DOHH2 (cell line): ENCODE results near the gene IL1RAPL1.

Experiments
- H3F3A ChIP-seq: fragments of 200-600 bp; sonication (generic), shearing (Covaris generic); 2 replicates; pipeline ENCODE4 v1.6.0; 2016; ENCODE audit warnings: antibody characterized with exemption, mild to moderate bottlenecking; ENCODE audit not compliant: control insufficient read depth, insufficient read depth
- H3K27ac ChIP-seq: fragments of 200-600 bp; sonication (generic); 2 replicates; pipeline ENCODE4 v1.5.1; 2014; ENCODE audit warnings: low read depth, mild to moderate bottlenecking, low read length, moderate library complexity
- H3K27me3 ChIP-seq: fragments of 200-600 bp; sonication (generic); 2 replicates; pipeline ENCODE4 v1.6.1; 2014; ENCODE audit warnings: mild to moderate bottlenecking, low read length, mixed read lengths; ENCODE audit not compliant: control insufficient read depth
- H3K36me3 ChIP-seq: fragments of 200-600 bp; sonication (generic); 2 replicates; pipeline ENCODE4 v1.6.1; 2014; ENCODE audit warnings: mild to moderate bottlenecking, low read length, moderate library complexity, mixed read lengths; ENCODE audit not compliant: control insufficient read depth
- H3K4me1 ChIP-seq: fragments of 200-600 bp; sonication (generic); 2 replicates; pipeline ENCODE4 v1.6.1; 2014; ENCODE audit warnings: mild to moderate bottlenecking, low read length, mixed read lengths; ENCODE audit not compliant: control insufficient read depth
- H3K4me2 ChIP-seq: fragments of 200-600 bp; sonication (generic); 2 replicates; pipeline ENCODE4 v1.6.0; 2014; ENCODE audit warnings: mild to moderate bottlenecking, low read length, moderate library complexity
- H3K4me3 ChIP-seq: fragments of 200-600 bp; sonication (generic); 2 replicates; pipeline ENCODE4 v1.5.1; 2014; ENCODE audit warnings: mild to moderate bottlenecking, low read length, mixed read lengths
- H3K79me2 ChIP-seq: fragments of 200-600 bp; sonication (generic); 2 replicates; pipeline ENCODE4 v1.6.1; 2014; ENCODE audit warnings: mild to moderate bottlenecking, low read length, mixed read lengths; ENCODE audit not compliant: control insufficient read depth
- H3K9me2 ChIP-seq: fragments of 200-600 bp; sonication (generic); replicated peaks from 2 replicates; pipeline ENCODE4 v1.6.1; 2014; ENCODE audit warnings: mild to moderate bottlenecking, low read length, mixed read lengths; ENCODE audit not compliant: control insufficient read depth
- H3K9me3 ChIP-seq: fragments of 200-600 bp; sonication (generic); 2 replicates; pipeline ENCODE4 v1.6.1; 2014; ENCODE audit warnings: antibody characterized with exemption, low read length, mixed read lengths; ENCODE audit not compliant: control insufficient read depth, insufficient read depth
- H4K20me1 ChIP-seq: fragments of 200-600 bp; sonication (generic); 2 replicates; pipeline ENCODE4 v1.6.0; 2014; ENCODE audit warnings: low read depth, mild to moderate bottlenecking, antibody characterized with exemption, low read length, moderate library complexity; ENCODE audit not compliant: control insufficient read depth, insufficient read depth
- CTCF ChIP-seq: fragments of 200-600 bp; sonication (generic); IDR thresholded peaks from one replicate; pipeline ENCODE4 v1.5.1; 2014; ENCODE audit warnings: antibody characterized with exemption, mild to moderate bottlenecking, low read depth, low read length; ENCODE audit not compliant: poor library complexity, severe bottlenecking
- EZH2phosphoT487 ChIP-seq: fragments of 200-600 bp; sonication (generic); IDR thresholded peaks from 2 replicates; pipeline ENCODE4 v1.6.1; 2017; ENCODE audit warnings: borderline replicate concordance, mild to moderate bottlenecking, antibody characterized with exemption, low read length, moderate library complexity, mixed read lengths

IL1RAPL1 gene

GRCh38 chrX:28609917-28610613 is 22.8 kb downstream of the IL1RAPL1 start:
- Histone ChIP-seq H3K9me3 (no peaks in the 10 kb centered on the region), H3F3A (no peaks in the 10 kb centered on the region)
- no peak for TF ChIP-seq EZH2phosphoT487
- TF ChIP-seq CTCF: no peak

GRCh38 chrX:28610746-28611145 is 23.5 kb downstream of the IL1RAPL1 start:
- Histone ChIP-seq H4K20me1 (no peaks in the 10 kb centered on the region), H3K9me3 (no peaks in the 10 kb centered on the region), H3F3A (no peaks in the 10 kb centered on the region), H3K4me3 (no peak overlapping the region), H3K27ac (no peak overlapping the region), H3K36me3 (no peaks in the 10 kb centered on the region), H3K4me1 (no peaks in the 10 kb centered on the region), H3K27me3 (no peaks in the 10 kb centered on the region), H3K79me2 (no peaks in the 10 kb centered on the region), H3K4me2 (no peak overlapping the region), H3K9me2 (no peaks in the 10 kb centered on the region)
- TF ChIP-seq CTCF: no peak
- no peak for TF ChIP-seq EZH2phosphoT487

More at GRCh38 chrX:28609917-28610613, 22.8 kb downstream of the IL1RAPL1 start:
- Histone ChIP-seq H3K36me3 (no peaks in the 10 kb centered on the region), H3K4me2 (no peak overlapping the region), H3K4me1 (no peaks in the 10 kb centered on the region), H3K9me2 (no peaks in the 10 kb centered on the region), H3K4me3 (no peak overlapping the region), H3K27me3 (no peaks in the 10 kb centered on the region), H3K27ac (no peak overlapping the region), H4K20me1 (no peaks in the 10 kb centered on the region), H3K79me2 (no peaks in the 10 kb centered on the region)

- Histone ChIP-seq H3K9me3 (no peaks in the 10 kb centered on the region), H3K27ac (no peak overlapping the region), H4K20me1 (no peaks in the 10 kb centered on the region), H3K4me2 (no peak overlapping the region), H3K79me2 (no peaks in the 10 kb centered on the region), H3K4me3 (no peak overlapping the region), H3F3A (no peaks in the 10 kb centered on the region), H3K27me3 (no peaks in the 10 kb centered on the region), H3K4me1 (no peaks in the 10 kb centered on the region), H3K9me2 (no peaks in the 10 kb centered on the region), H3K36me3 (no peaks in the 10 kb centered on the region)
- TF ChIP-seq EZH2phosphoT487 (no peak), CTCF (no peak)
Measured at GRCh38 chrX:28613558-28613957, 26.3 kb downstream of the IL1RAPL1 start.
